Thyroid gland (tissue), 4 donors: Measurements from ENCODE around the gene FDX1.

Experiments used
- CTCF ChIP-seq, 6 experiments: fragments of 200-600 bp in 3 of 6; fragments of 450-650 bp in 3 of 6; sonication (generic) in 3 of 6; IDR thresholded peaks; one replicate each; pipeline ENCODE4 v1.5.1; 2016 to 2019; ENCODE audit warnings: antibody characterized with exemption in 6 of 6, mild to moderate bottlenecking in 2 of 6, inconsistent platforms in 1 of 6, moderate library complexity in 1 of 6
- POLR2A ChIP-seq, 2 donors: fragments of 450-650 bp; IDR thresholded peaks; one replicate each; pipeline ENCODE4 v1.6.1; 2017; ENCODE audit warnings: antibody characterized with exemption in 2 of 2, mild to moderate bottlenecking in 2 of 2, moderate library complexity in 1 of 2

GRCh38 chr11:110389965-110390364 lies 39.8 kb upstream of the FDX1 start:
- TF ChIP-seq CTCF (IDR thresholded peaks at IDR 0.05) (no peak), POLR2A (IDR thresholded peaks at IDR 0.05) (no peak)
